Spleen (tissue), 11 donors: ENCODE results near the gene ERC1. TPM values are rescaled to one million over a fixed set of nuclear protein-coding genes. Genes with fewer than 3 reads are reported as not detected.

Experiments used
- DNase-seq: peaks from one replicate; pipeline ENCODE4 v3.0.0-alpha.2; 2020
- H3K27ac ChIP-seq, 8 donors: fragments of 200-600 bp; sonication (generic) in 7 of 8; 1 replicate in 4 of 8; 2 replicates in 4 of 8; pipeline versions ENCODE4 v1.5.0 to v1.8.0; 2016 to 2021; ENCODE audit warnings: inconsistent platforms in 4 of 8, mild to moderate bottlenecking in 4 of 8, moderate library complexity in 1 of 8
- H3K27me3 ChIP-seq, 7 donors: fragments of 200-600 bp; sonication (generic) in 6 of 7; replicated peaks in 1 of 7; 1 replicate in 4 of 7; 2 replicates in 3 of 7; pipeline versions ENCODE4 v1.5.0 to v1.8.0; 2016 to 2021; ENCODE audit warnings: inconsistent platforms in 3 of 7, mild to moderate bottlenecking in 1 of 7
- H3K36me3 ChIP-seq, 6 donors: fragments of 200-600 bp; sonication (generic) in 5 of 6; 1 replicate in 4 of 6; 2 replicates in 2 of 6; pipeline versions ENCODE4 v1.5.0 to v1.8.0; 2016 to 2021; ENCODE audit warnings: inconsistent platforms in 2 of 6
- H3K4me1 ChIP-seq, 6 donors: fragments of 200-600 bp; sonication (generic) in 5 of 6; 1 replicate in 3 of 6; 2 replicates in 3 of 6; pipeline versions ENCODE4 v1.5.0 to v1.8.0; 2016 to 2021; ENCODE audit warnings: inconsistent platforms in 3 of 6
- H3K4me3 ChIP-seq, 8 donors: fragments of 200-600 bp; sonication (generic) in 7 of 8; 1 replicate in 4 of 8; 2 replicates in 4 of 8; pipeline versions ENCODE4 v1.5.0 to v1.8.0; 2016 to 2021; ENCODE audit warnings: inconsistent platforms in 4 of 8, mild to moderate bottlenecking in 4 of 8, moderate library complexity in 2 of 8
- H3K9me3 ChIP-seq, 8 donors: fragments of 200-600 bp; sonication (generic) in 7 of 8; 1 replicate in 4 of 8; 2 replicates in 4 of 8; pipeline versions ENCODE4 v1.5.0 to v1.8.0; 2016 to 2021; ENCODE audit warnings: inconsistent platforms in 4 of 8
- CTCF ChIP-seq, 11 experiments: fragments of 200-600 bp in 7 of 11; fragments of 450-650 bp in 4 of 11; sonication (generic) in 4 of 11; IDR thresholded peaks in 8 of 11; conservative IDR thresholded peaks in 3 of 11; 1 replicate in 7 of 11; 2 replicates in 4 of 11; pipeline versions ENCODE4 v1.4.0 to v1.8.0; 2016 to 2021; ENCODE audit warnings: antibody characterized with exemption in 11 of 11, inconsistent platforms in 4 of 11, mild to moderate bottlenecking in 1 of 11
- POLR2A ChIP-seq, 3 donors: fragments of 450-650 bp; IDR thresholded peaks; one replicate each; pipeline ENCODE4 v1.5.1; 2017; ENCODE audit warnings: antibody characterized with exemption in 3 of 3, mild to moderate bottlenecking in 1 of 3
- POLR2AphosphoS5 ChIP-seq, 3 donors: sonication (generic); formaldehyde crosslinking; IDR thresholded peaks; one replicate each; pipeline ENCODE4 v1.5.1; 2017; ENCODE audit warnings: antibody characterized with exemption in 3 of 3
- WGBS, 5 donors: extraction: QIAGEN DNeasy Blood & Tissue Kit in 3 of 5; methylation state at CpG; one replicate each; pipeline versions ENCODE4 v1.1.5 to v1.1.7; 2013 to 2018; 5-methylcytosine and 5-hydroxymethylcytosine counted together
- intact Hi-C: fragments of 100-400 bp; cut with DNase I; formaldehyde crosslinking; loops from one replicate; pipeline ENCODE4 v1.15.0; 2023; ENCODE audit warnings: low total_unique reads
- polyA plus RNA-seq, 3 donors: library from polyadenylated mRNA; stranded (reverse); fragments of 200-250 nt; gene quantifications; one replicate each; pipeline ENCODE4 v1.2.1, GENCODE V29; 2013
- total RNA-seq, 7 donors: library from RNA; depleted of rRNA in 3 of 7; stranded (reverse); fragments of >200 nt in 3 of 7; fragmentation: NEBNext Ultra II Directional in 4 of 7; extraction: Animal tissue kit (Norgen Biotek cat#: 25700) in 4 of 7; gene quantifications; one replicate each; pipeline versions ENCODE4 v1.1.0 to v1.2.1, GENCODE V29; 2016 to 2021
- donor health status: healthy with polysubstance abuse.
- donor health status: DM: no; HTN: no; CAD: no; lungs with moderate emphysema.
- donor health status: DM: no; HTN: no; CAD: no.
- donor health status: Bipolar disorder and iron deficiency.
- donor health status: healthy.
- donor health status: DM: no; HTN: no; CAD: no.
- donor health status: DM: yes; HTN: yes; CAD: no.

ERC1 gene
- total and polyA plus RNA-seq, 10 donors: 1.2 to 73.4 (median 42.6) TPM

DNA sequence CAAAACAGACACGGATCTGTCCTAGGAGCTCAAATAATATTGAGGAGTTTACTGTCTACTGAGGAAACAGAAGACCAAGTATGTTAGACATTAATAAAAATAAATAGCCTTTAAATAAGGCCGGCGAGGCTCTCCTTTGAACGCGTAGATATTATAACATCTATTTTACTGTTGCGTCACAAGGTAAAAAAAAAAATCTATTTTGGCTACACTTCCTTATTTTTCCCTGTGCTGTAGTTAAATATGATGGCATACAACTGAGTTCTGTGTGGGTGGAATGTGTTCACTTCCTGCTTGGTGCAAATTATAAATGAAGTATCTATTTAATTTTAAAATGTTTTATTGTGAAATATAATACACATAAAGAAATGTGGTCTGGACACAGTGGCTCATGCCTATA is 24.3 kb upstream of the ERC1 start:
- no peak for TF ChIP-seq POLR2A (IDR thresholded peaks at IDR 0.05)
- TF ChIP-seq CTCF (IDR thresholded peaks at IDR 0.05 in 8 of 11, conservative IDR thresholded peaks at IDR 0.05 in 3 of 11): no peak
- TF ChIP-seq POLR2AphosphoS5 (IDR thresholded peaks at IDR 0.05): no peak
- Histone ChIP-seq H3K4me1 (peaks cover 0 to 7% (median 0%) of the 10 kb centered on the region in 6 donors), H3K4me3 (no peak overlapping the region), H3K9me3 (no peaks in the 10 kb centered on the region), H3K27me3 (no peaks in the 10 kb centered on the region), H3K36me3 (no peaks in the 10 kb centered on the region), H3K27ac (no peak overlapping the region)
- intact Hi-C loops: no loop called here
- DNase-seq: no peak
- 54 to 74% (median 61%) methylated on average over 6 of the region's 6 CpGs for WGBS, 5 donors

DNA sequence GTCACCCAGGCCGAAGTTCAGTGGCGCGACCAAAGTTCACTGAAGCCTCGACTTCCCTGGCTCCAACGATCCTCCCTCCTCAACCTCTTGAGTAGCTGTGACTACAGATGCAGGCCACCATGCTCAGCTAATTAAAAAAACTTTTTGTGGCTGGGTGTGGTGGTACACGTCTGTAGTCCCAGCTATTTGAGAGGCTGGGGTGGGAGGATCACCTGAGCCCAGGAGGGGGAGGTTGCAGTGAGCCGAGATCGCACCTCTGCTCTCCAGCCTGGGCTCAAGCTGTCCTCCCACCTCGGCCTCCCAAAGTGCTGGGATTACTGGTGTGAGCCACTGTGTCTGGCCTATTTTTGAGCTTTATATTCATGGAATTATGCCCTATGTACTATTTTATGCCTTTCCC is 23.4 kb upstream of the ERC1 start:
- no peak for DNase-seq
- Histone ChIP-seq H3K4me3 (no peak overlapping the region), H3K27me3 (no peaks in the 10 kb centered on the region), H3K4me1 (peaks cover 0 to 7% (median 0%) of the 10 kb centered on the region in 6 donors), H3K36me3 (no peaks in the 10 kb centered on the region), H3K9me3 (no peaks in the 10 kb centered on the region), H3K27ac (no peak overlapping the region)
- no peak for TF ChIP-seq POLR2A (IDR thresholded peaks at IDR 0.05)
- no peak for TF ChIP-seq CTCF (IDR thresholded peaks at IDR 0.05 in 8 of 11, conservative IDR thresholded peaks at IDR 0.05 in 3 of 11)
- no peak for TF ChIP-seq POLR2AphosphoS5 (IDR thresholded peaks at IDR 0.05)
- WGBS, 5 donors: 81 to 93% (median 85%) methylated on average over 9 of the region's 9 CpGs
- intact Hi-C loops: no loop called here

GRCh38 chr12:968545-968944 is 22.5 kb upstream of the ERC1 start:
- H3K36me3 ChIP-seq: no peaks in the 10 kb centered on the region
- intact Hi-C loops: no loop called here
- TF ChIP-seq POLR2A (IDR thresholded peaks at IDR 0.05): no peak
- TF ChIP-seq POLR2AphosphoS5 (IDR thresholded peaks at IDR 0.05): no peak
- no peak for TF ChIP-seq CTCF (IDR thresholded peaks at IDR 0.05 in 8 of 11, conservative IDR thresholded peaks at IDR 0.05 in 3 of 11)
- peaks cover 0 to 7% (median 0%) of the 10 kb centered on the region in 6 donors for H3K4me1 ChIP-seq
- 65 to 95% (median 82%) methylated on average over 4 of the region's 4 CpGs for WGBS, 5 donors
- H3K27ac ChIP-seq: no peak overlapping the region
- H3K27me3 ChIP-seq: no peaks in the 10 kb centered on the region
- no peaks in the 10 kb centered on the region for H3K9me3 ChIP-seq
- no peak for DNase-seq
- no peak overlapping the region for H3K4me3 ChIP-seq

DNA sequence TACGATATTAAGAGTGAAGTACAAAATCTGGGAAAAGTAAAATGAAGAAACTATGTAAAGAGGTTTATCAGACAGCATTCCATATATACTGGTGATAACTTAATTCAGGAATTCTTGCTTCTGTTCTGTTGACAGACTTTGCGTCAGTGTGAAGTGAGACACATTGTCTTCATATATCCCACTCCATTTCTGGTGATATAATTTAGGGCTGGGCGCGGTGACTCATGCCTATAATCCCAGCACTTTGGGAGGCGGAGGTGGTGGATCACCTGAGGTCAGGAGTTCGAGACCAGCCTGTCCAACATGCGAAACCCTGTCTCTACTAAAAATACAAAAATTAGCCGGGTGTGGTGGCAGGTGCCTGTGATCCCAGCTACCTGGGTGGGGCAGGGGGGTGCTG is 21.2 kb upstream of the ERC1 start:
- peaks cover 0 to 7% (median 0%) of the 10 kb centered on the region in 6 donors for H3K4me1 ChIP-seq
- H3K27ac ChIP-seq: no peak overlapping the region
- intact Hi-C loops: no loop called here
- 85 to 99% (median 90%) methylated on average over 8 of the region's 8 CpGs for WGBS, 5 donors
- no peaks in the 10 kb centered on the region for H3K27me3 ChIP-seq
- H3K4me3 ChIP-seq: no peak overlapping the region
- H3K9me3 ChIP-seq: no peaks in the 10 kb centered on the region
- TF ChIP-seq CTCF (IDR thresholded peaks at IDR 0.05 in 8 of 11, conservative IDR thresholded peaks at IDR 0.05 in 3 of 11) (no peak), POLR2AphosphoS5 (IDR thresholded peaks at IDR 0.05) (no peak), POLR2A (IDR thresholded peaks at IDR 0.05) (no peak)
- DNase-seq: no peak
- H3K36me3 ChIP-seq: no peaks in the 10 kb centered on the region
